NCI-H2227 (cell line): ENCODE measurements around the gene GPR39.
A peak's percentile ranks its signal among the peaks of the same experiment; 100 is the strongest.

ENCODE experiments used
- DNase-seq: peaks from one replicate; lab custom pipeline; 2025; ENCODE audit not compliant: unreplicated experiment; lab: John Stamatoyannopoulos, UW

The GPR39 gene

GRCh38 chr2:132636346-132636745 is 219.7 kb downstream of the GPR39 start:
- DNase-seq = no peak

GRCh38 chr2:132638313-132639040 is 221.9 kb downstream of the GPR39 start:
- no peak for DNase-seq

- no peak for DNase-seq
These were observed 223.5 kb downstream of the GPR39 start for GRCh38 chr2:132640116-132640515.

GRCh38 chr2:132641819-132642218 is 225.2 kb downstream of the GPR39 start:
- DNase-seq = no peak

GRCh38 chr2:132642415-132642814 is 225.8 kb downstream of the GPR39 start:
- no peak for DNase-seq

- no peak for DNase-seq
These were observed 228.6 kb downstream of the GPR39 start for GRCh38 chr2:132645176-132645575.

GRCh38 chr2:132645722-132646539 is 229.3 kb downstream of the GPR39 start:
- DNase-seq = no peak

GRCh38 chr2:132646540-132647108 is 230.0 kb downstream of the GPR39 start:
- no peak for DNase-seq

- DNase-seq = peak; percentile 78
These were observed 234.8 kb downstream of the GPR39 start for GRCh38 chr2:132651115-132652045.

- no peak for DNase-seq
These were observed 235.9 kb downstream of the GPR39 start for GRCh38 chr2:132652474-132652873.

GRCh38 chr2:132654335-132654734 is 237.7 kb downstream of the GPR39 start:
- no peak for DNase-seq

GRCh38 chr2:132654968-132655367 is 238.4 kb downstream of the GPR39 start:
- DNase-seq = no peak

- no peak for DNase-seq
These were observed 239.8 kb downstream of the GPR39 start for GRCh38 chr2:132656266-132656975.

- DNase-seq = no peak
These were observed 242.7 kb downstream of the GPR39 start for GRCh38 chr2:132659331-132659730.

- no peak for DNase-seq
These were observed 246.1 kb downstream of the GPR39 start for GRCh38 chr2:132662732-132663131.

GRCh38 chr2:132664096-132664495 is 247.5 kb downstream of the GPR39 start:
- no peak for DNase-seq

GRCh38 chr2:132665401-132666140 is 249.0 kb downstream of the GPR39 start:
- no peak for DNase-seq

- no peak for DNase-seq
These were observed 251.1 kb downstream of the GPR39 start for GRCh38 chr2:132667706-132668105.

GRCh38 chr2:132668189-132668823 is 251.7 kb downstream of the GPR39 start:
- DNase-seq = peak; percentile 89
